Measurements from ENCODE around the gene YPEL1.

- TF ChIP-seq CTCF (IDR thresholded peaks at IDR 0.05): no peak
- TF ChIP-seq POLR2A (IDR thresholded peaks at IDR 0.05): no peak
These were observed 52.2 kb downstream of the YPEL1 start for GRCh38 chr22:21683401-21683811.

Measured in heart left ventricle (tissue), 13 donors.